NOMO-1 treated with DMSO at 0.1 percent for 48 hours (cell line): ENCODE results near the gene TRIM66.

ENCODE experiments used
- DNase-seq: peaks from one replicate; lab custom pipeline; 2025; ENCODE audit not compliant: unreplicated experiment; lab: John Stamatoyannopoulos, UW

TRIM66 gene

GRCh38 chr11:8661001-8661795 lies 21.3 kb downstream of the TRIM66 start:
- DNase-seq, result no peak

GRCh38 chr11:8658321-8659057 lies 24.0 kb downstream of the TRIM66 start:
- no peak for DNase-seq

GRCh38 chr11:8656291-8656690 lies 26.2 kb downstream of the TRIM66 start:
- no peak for DNase-seq

GRCh38 chr11:8654503-8654902 lies 28.0 kb downstream of the TRIM66 start:
- no peak for DNase-seq

GRCh38 chr11:8652140-8652539 lies 30.3 kb downstream of the TRIM66 start:
- DNase-seq, result no peak

GRCh38 chr11:8650401-8650990 lies 32.0 kb downstream of the TRIM66 start:
- no peak for DNase-seq

- DNase-seq, result no peak
Measured at GRCh38 chr11:8649361-8649760, 33.1 kb downstream of the TRIM66 start.

GRCh38 chr11:8646873-8647272 lies 35.6 kb downstream of the TRIM66 start:
- DNase-seq, result no peak

- DNase-seq, result no peak
Measured at GRCh38 chr11:8642196-8642841, 40.1 kb downstream of the TRIM66 start.

GRCh38 chr11:8641332-8641731 lies 41.1 kb downstream of the TRIM66 start:
- no peak for DNase-seq

- DNase-seq, result no peak
Measured at GRCh38 chr11:8640267-8640906, 42.1 kb downstream of the TRIM66 start.

- DNase-seq, result no peak
Measured at GRCh38 chr11:8639655-8640054, 42.8 kb downstream of the TRIM66 start.

GRCh38 chr11:8638300-8638699 lies 44.2 kb downstream of the TRIM66 start:
- no peak for DNase-seq

- no peak for DNase-seq
Measured at GRCh38 chr11:8636127-8636526, 46.3 kb downstream of the TRIM66 start.

GRCh38 chr11:8634498-8634897 lies 48.0 kb downstream of the TRIM66 start:
- no peak for DNase-seq

- DNase-seq, result no peak
Measured at GRCh38 chr11:8631395-8632118, 50.9 kb downstream of the TRIM66 start.

- no peak for DNase-seq
Measured at GRCh38 chr11:8624698-8625097, 57.8 kb downstream of the TRIM66 start.

GRCh38 chr11:8621147-8621546 lies 61.3 kb downstream of the TRIM66 start:
- DNase-seq, result no peak

- no peak for DNase-seq
Measured at GRCh38 chr11:8617063-8617462, 65.4 kb downstream of the TRIM66 start.

- no peak for DNase-seq
Measured at GRCh38 chr11:8615291-8616032, 67.0 kb downstream of the TRIM66 start.
